ENCODE results near the gene ACBD3. TPM values are rescaled to one million over a fixed set of nuclear protein-coding genes. Genes with fewer than 3 reads are reported as not detected.

ACBD3 gene
- total and polyA plus RNA-seq, 2 of the 8 experiments (the other 6 are each of a cell fraction or from before 2014, with no cell fraction given), result 8.4 to 29.4 TPM

- TF ChIP-seq, protein P1, sequence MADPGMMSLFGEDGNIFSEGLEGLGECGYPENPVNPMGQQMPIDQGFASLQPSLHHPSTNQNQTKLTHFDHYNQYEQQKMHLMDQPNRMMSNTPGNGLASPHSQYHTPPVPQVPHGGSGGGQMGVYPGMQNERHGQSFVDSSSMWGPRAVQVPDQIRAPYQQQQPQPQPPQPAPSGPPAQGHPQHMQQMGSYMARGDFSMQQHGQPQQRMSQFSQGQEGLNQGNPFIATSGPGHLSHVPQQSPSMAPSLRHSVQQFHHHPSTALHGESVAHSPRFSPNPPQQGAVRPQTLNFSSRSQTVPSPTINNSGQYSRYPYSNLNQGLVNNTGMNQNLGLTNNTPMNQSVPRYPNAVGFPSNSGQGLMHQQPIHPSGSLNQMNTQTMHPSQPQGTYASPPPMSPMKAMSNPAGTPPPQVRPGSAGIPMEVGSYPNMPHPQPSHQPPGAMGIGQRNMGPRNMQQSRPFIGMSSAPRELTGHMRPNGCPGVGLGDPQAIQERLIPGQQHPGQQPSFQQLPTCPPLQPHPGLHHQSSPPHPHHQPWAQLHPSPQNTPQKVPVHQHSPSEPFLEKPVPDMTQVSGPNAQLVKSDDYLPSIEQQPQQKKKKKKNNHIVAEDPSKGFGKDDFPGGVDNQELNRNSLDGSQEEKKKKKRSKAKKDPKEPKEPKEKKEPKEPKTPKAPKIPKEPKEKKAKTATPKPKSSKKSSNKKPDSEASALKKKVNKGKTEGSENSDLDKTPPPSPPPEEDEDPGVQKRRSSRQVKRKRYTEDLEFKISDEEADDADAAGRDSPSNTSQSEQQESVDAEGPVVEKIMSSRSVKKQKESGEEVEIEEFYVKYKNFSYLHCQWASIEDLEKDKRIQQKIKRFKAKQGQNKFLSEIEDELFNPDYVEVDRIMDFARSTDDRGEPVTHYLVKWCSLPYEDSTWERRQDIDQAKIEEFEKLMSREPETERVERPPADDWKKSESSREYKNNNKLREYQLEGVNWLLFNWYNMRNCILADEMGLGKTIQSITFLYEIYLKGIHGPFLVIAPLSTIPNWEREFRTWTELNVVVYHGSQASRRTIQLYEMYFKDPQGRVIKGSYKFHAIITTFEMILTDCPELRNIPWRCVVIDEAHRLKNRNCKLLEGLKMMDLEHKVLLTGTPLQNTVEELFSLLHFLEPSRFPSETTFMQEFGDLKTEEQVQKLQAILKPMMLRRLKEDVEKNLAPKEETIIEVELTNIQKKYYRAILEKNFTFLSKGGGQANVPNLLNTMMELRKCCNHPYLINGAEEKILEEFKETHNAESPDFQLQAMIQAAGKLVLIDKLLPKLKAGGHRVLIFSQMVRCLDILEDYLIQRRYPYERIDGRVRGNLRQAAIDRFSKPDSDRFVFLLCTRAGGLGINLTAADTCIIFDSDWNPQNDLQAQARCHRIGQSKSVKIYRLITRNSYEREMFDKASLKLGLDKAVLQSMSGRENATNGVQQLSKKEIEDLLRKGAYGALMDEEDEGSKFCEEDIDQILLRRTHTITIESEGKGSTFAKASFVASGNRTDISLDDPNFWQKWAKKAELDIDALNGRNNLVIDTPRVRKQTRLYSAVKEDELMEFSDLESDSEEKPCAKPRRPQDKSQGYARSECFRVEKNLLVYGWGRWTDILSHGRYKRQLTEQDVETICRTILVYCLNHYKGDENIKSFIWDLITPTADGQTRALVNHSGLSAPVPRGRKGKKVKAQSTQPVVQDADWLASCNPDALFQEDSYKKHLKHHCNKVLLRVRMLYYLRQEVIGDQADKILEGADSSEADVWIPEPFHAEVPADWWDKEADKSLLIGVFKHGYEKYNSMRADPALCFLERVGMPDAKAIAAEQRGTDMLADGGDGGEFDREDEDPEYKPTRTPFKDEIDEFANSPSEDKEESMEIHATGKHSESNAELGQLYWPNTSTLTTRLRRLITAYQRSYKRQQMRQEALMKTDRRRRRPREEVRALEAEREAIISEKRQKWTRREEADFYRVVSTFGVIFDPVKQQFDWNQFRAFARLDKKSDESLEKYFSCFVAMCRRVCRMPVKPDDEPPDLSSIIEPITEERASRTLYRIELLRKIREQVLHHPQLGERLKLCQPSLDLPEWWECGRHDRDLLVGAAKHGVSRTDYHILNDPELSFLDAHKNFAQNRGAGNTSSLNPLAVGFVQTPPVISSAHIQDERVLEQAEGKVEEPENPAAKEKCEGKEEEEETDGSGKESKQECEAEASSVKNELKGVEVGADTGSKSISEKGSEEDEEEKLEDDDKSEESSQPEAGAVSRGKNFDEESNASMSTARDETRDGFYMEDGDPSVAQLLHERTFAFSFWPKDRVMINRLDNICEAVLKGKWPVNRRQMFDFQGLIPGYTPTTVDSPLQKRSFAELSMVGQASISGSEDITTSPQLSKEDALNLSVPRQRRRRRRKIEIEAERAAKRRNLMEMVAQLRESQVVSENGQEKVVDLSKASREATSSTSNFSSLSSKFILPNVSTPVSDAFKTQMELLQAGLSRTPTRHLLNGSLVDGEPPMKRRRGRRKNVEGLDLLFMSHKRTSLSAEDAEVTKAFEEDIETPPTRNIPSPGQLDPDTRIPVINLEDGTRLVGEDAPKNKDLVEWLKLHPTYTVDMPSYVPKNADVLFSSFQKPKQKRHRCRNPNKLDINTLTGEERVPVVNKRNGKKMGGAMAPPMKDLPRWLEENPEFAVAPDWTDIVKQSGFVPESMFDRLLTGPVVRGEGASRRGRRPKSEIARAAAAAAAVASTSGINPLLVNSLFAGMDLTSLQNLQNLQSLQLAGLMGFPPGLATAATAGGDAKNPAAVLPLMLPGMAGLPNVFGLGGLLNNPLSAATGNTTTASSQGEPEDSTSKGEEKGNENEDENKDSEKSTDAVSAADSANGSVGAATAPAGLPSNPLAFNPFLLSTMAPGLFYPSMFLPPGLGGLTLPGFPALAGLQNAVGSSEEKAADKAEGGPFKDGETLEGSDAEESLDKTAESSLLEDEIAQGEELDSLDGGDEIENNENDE (IDR thresholded peaks at IDR 0.05; ENCODE audit: insufficient replicate concordance, low read length), result no peak
- TF ChIP-seq EZH2 (IDR thresholded peaks at IDR 0.05; ENCODE audit: low read depth, low read length, severe bottlenecking) (no peak), JUN (IDR thresholded peaks at IDR 0.05; ENCODE audit: low read depth, low read length) (no peak), CTCF (IDR thresholded peaks at IDR 0.05; ENCODE audit: control extremely low read depth in 1 of 3, insufficient read depth in 1 of 3, low read depth in 1 of 3, low read length in 3 of 3) (no peak)
- TF ChIP-seq, protein P2, sequence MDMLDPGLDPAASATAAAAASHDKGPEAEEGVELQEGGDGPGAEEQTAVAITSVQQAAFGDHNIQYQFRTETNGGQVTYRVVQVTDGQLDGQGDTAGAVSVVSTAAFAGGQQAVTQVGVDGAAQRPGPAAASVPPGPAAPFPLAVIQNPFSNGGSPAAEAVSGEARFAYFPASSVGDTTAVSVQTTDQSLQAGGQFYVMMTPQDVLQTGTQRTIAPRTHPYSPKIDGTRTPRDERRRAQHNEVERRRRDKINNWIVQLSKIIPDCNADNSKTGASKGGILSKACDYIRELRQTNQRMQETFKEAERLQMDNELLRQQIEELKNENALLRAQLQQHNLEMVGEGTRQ (IDR thresholded peaks at IDR 0.05; ENCODE audit: low read length), result no peak
Observed at GRCh38 chr1:226108935-226109828, 77.4 kb downstream of the ACBD3 start (continued).
